Neural cell (in vitro differentiated cells): ENCODE results near the gene DAPP1.

Source experiments
- EP300 ChIP-seq: fragments of 450-650 bp; conservative IDR thresholded peaks from 2 replicates; pipeline ENCODE4 v1.6.1; 2014; ENCODE audit warnings: antibody characterized with exemption, mild to moderate bottlenecking, moderate library complexity; ENCODE audit not compliant: poor library complexity, severe bottlenecking
- TAF1 ChIP-seq: IDR thresholded peaks from 2 replicates; pipeline ENCODE4 v1.6.1; 2012; ENCODE audit warnings: low read depth
- TF ChIP-seq, protein P1 (sequence below): fragments of 450-650 bp; IDR thresholded peaks from 2 replicates; pipeline ENCODE4 v1.5.1; 2014; ENCODE audit warnings: antibody characterized with exemption, mild to moderate bottlenecking, moderate library complexity; ENCODE audit not compliant: poor library complexity, severe bottlenecking

DNA sequence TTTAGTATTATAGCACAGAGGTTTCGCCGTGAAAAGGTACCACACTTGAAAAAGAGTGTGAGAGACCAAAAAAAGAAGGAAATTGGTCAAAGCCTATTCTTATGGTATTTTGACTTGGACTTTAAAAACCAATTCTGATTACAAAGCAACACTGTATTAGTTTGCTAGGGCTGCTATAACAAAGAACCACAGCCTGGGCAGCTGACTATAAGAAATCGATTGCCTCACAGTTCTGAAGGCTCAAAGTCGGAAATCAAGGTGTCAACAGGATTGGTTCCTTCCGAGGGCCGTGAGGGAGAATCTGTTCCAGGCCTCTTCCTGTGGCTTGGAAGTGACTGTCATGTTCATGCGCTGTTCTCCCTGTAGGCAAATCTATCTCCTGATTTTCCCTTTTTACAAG is 17.9 kb downstream of the DAPP1 start:
- TF ChIP-seq, protein P1, sequence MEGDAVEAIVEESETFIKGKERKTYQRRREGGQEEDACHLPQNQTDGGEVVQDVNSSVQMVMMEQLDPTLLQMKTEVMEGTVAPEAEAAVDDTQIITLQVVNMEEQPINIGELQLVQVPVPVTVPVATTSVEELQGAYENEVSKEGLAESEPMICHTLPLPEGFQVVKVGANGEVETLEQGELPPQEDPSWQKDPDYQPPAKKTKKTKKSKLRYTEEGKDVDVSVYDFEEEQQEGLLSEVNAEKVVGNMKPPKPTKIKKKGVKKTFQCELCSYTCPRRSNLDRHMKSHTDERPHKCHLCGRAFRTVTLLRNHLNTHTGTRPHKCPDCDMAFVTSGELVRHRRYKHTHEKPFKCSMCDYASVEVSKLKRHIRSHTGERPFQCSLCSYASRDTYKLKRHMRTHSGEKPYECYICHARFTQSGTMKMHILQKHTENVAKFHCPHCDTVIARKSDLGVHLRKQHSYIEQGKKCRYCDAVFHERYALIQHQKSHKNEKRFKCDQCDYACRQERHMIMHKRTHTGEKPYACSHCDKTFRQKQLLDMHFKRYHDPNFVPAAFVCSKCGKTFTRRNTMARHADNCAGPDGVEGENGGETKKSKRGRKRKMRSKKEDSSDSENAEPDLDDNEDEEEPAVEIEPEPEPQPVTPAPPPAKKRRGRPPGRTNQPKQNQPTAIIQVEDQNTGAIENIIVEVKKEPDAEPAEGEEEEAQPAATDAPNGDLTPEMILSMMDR, result no peak
- TF ChIP-seq EP300 (no peak), TAF1 (no peak)
